NB4 (cell line): ENCODE data around the gene IFI6.

Source experiments
- DNase-seq: peaks from one replicate; pipeline ENCODE4 v3.0.0; 2010; ENCODE audit warnings: low read depth
- H3K4me3 ChIP-seq: one replicate; pipeline ENCODE4 v1.5.1; 2011; ENCODE audit warnings: mild to moderate bottlenecking, low read depth, low read length, moderate library complexity
- CTCF ChIP-seq: IDR thresholded peaks from one replicate; pipeline ENCODE4 v1.5.1; 2012; ENCODE audit warnings: low read depth, low read length
- MAX ChIP-seq: IDR thresholded peaks from 2 replicates; pipeline ENCODE4 v1.6.1; 2011; ENCODE audit warnings: low read depth, low read length
- MYC ChIP-seq: IDR thresholded peaks from 2 replicates; pipeline ENCODE4 v1.6.1; 2011; ENCODE audit warnings: low read depth, low read length
- POLR2A ChIP-seq: IDR thresholded peaks from 2 replicates; pipeline ENCODE4 v1.6.1; 2011; ENCODE audit warnings: mild to moderate bottlenecking; ENCODE audit not compliant: insufficient read length; ENCODE audit errors: extremely low read depth

IFI6 gene

DNA sequence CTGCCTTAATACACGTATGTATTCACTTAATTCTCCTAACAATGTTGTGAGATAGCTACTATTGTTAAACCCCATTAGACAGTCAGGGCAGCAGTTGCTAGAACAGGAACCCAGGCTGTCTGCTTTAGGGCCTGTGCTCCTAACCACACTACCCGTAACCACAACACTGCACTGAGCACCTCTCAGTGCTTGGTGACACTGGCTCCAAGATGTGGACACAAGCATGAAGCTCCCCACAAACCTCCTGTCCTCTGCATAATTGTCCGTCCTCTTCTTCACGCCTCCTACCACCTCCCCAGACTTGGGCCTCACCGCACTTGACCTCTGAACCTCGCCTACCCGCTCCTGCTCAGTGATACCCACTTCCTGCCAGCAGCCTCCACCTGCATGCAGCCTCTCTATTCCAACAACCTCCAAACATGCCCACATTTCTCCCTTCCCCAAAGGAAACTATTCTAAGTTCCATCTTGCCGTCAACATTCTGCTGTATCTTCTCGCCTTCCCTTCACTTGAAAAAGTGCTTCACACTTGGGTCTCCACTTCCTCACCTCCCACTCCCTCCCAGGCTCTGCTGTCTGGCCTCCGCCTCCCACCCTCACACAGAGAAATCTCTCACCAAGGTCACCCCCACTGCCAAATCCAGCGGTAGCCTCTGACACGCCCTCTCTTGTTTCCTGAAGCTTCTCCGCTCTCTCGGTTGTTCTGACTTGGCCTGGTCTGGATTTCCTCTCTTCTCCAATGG, 53.5 kb downstream of the IFI6 start:
- no peak for TF ChIP-seq POLR2A
- TF ChIP-seq MYC: no peak
- no peak for TF ChIP-seq MAX
- TF ChIP-seq CTCF: no peak
- H3K4me3 ChIP-seq: no peak overlapping the region
- peak; percentile 85 for DNase-seq

DNA sequence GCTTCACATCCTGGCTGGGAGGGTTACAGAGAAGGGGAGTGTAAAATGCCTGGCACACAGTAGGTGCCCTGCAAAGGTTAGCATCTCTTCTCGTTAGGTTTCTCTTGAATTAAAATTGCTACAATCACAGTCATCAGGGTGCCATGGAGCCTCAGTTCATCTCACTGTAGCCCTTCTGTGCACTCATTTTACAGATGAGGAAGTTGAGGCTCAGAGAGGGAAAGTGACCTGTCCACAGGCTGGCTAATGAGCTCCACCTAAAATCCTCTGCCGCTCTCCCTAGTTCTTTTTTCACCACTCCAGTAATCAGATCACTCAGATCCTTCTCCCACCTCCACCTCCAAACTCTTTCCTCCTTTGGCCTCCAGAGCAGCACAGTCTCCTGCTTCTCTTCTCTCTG, 54.6 kb downstream of the IFI6 start:
- TF ChIP-seq MAX (no peak), POLR2A (no peak)
- H3K4me3 ChIP-seq: no peak overlapping the region
- DNase-seq: no peak

- no peak for DNase-seq
- H3K4me3 ChIP-seq: no peak overlapping the region
- TF ChIP-seq CTCF (peak; percentile 32), POLR2A (no peak)
These were observed 55.6 kb downstream of the IFI6 start for GRCh38 chr1:27616441-27616840.
